Activated effector memory CD4-positive, alpha-beta T cell treated with anti-CD3 and anti-CD28 coated beads, Interleukin-2, amount 50 U/mL, for 16 hours (primary cell): ENCODE measurements around the gene MPDZ.

Experiments used
- DNase-seq: peaks from one replicate; pipeline ENCODE4 v3.0.0-alpha.2; 2020

The MPDZ gene

DNA sequence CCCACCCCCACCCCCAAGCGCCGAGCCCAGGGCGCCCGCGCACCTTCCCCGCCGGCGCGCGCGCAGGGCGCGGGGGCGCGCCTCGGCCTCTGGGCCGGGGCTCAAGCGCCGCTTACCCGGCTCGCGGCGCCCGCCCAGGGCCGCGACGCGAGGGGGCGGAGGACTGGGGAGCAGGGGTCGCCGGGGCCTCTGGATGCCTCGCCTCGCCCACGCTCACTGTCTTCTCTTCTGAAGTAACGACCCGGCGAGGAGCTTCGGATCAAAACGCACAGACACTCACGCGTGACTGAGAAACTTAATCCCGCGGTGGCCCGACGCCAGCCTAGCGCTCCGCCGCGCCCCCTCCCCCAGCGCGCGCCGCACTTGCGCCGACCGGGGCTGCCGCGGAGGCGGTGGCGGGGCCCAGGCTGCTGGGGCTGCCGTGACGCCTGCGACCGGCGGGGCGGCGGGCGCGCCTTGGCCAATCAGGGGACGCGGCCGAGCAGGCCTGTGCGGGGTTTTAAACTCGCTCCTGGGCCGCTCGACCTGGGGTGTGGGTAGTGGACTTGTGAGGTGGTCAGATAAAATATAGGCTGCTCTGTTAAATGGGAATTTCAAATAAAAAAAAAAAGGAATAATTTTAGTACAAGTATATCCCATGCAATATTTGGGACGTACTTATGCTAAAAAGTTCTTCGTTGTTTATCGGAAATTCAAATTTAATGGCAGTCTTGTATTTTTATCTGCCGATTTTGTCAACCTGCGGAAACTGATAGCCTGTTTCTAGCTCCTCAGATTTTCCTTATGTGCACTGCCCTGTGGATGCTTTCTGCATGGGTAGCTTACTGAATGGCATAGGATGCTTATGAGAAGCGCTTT is at the start of gene MPDZ:
Gene MPDZ, minus strand, starts transcription at position 409 of the 858 bp plus-strand sequence. CDS start 29,377 bp downstream, outside the sequence.
- DNase-seq, result no peak

DNA sequence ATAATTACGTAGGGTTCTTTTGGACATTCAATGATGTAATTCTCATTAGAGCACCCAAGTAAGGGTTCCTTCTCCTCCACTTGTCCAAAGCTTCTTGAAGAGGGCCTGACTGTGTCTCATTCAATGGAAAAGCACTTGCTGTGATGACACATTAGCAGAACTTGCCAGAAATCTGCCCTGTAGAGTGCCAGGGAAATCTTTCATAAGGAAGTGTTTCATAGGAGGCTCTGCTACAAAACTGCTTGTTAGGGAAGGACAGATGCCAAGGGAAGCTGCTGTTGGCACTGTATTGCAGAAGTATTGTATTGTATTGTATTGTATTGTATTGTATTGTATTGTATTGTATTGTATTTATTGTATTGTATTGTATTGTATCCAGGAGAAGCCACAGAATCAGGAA is 45.5 kb upstream of the MPDZ start:
- DNase-seq, result no peak

DNA sequence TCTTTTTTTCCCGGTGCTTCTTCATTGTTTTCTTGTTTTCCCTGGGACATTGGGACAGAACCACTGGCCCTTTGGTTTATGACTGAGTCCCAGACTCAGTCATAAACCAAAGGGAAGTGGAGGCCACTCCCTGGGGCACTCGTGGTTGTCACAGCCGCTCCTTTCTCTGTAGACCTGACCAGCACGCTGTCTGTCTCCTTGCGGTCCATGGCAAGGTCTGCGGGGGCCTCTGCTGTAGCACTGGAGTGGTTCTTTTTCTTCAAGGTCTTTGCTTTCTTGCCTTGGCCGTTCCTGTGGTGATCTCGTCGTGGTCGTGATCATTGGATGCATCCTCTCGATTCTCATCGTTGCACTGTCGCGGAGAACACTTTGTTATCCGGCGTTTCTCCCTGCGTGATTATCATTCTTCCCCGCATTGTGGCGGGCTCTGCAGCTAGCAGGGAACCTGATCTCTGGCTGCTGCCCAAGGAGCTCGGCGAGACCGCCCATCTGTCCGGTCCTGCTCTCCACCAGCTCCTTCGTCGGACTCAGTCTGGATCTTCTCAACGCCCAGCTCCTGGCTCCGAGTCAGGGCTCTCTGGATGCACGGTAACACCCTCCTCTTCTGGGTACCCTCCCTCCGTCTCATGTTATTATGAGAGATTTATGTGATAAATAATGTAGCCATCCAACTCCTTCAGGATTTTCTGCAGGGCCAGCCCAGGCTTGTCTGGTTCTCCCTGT is 43.5 kb upstream of the MPDZ start:
- DNase-seq, result no peak

GRCh38 chr9:13318027-13318426 is 38.5 kb upstream of the MPDZ start:
- no peak for DNase-seq

DNA sequence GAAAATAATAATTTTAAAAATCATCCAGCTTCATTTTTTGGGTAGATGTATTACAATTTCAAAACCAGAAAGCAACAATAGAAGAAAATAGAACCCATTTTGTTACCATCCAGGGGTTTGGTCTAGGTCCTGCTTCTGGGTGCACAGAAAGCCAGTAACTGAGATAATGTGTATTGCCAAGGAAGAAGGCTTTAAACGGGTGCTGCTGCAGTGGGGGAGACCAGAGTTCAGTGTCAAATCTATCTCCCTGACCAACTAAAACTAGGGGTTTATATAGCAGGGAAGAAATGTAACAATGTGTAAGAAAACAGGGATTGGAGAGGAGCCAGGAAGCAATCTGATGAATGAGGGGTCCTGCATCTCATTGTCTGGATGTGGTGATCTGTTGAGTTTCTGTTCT is 17.5 kb upstream of the MPDZ start:
- DNase-seq, result no peak

DNA sequence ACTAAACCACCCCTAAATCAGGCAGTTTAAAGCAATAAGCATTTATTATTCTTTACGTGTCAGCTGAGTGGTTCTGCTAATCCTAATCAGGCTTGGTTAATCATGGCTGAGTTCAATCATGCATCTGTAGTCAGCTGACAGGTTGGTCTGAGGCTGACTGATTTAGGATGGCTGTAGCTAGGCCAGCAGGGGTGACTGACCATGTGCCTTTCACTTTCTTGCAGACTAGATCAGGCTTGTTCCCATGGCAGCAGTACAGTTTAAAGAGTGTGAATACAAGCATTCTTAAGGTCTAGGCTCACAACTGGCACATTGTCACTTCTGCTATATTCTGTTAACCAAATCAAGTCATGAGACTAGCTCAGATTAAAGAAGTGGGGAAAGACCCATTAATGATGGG is 16.1 kb upstream of the MPDZ start:
- no peak for DNase-seq

GRCh38 chr9:13292782-13293181 is 13.3 kb upstream of the MPDZ start:
- no peak for DNase-seq

DNA sequence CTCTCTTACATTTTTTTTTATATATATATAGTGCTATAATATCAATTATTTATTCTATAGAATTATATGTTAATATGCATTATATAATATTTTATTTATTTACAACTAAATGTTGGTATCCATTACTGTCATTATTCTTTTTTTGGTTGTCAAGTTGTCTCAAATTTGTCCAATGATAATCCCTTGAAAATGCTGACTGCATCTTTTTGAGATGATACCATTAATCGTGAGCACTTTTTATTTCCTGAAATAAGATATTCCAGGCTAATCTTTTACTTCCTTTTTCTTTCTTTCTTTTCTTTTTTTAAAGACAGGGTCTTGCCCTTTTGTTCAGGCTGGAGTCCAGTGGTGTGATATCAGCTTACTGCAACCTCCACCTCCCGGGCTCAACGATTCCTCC is 12.7 kb upstream of the MPDZ start:
- DNase-seq, result no peak

DNA sequence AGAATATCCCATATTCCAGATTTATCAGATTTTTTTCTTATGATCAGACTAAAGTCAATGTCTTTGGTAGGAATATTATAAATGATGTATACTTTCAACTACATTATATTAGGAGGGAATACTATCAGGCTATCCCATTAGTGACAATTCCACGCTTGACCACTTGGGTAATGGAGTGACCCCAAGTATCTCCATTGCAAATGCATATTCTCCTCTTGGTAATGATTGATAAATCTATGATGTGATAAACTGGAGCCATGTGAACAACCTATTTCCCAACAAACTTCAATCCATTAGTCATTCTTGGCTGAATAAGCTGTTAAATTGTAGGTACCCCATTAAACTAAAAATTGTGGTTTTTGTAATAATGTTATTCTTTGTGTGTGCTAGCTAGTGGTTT is 12.2 kb upstream of the MPDZ start:
- no peak for DNase-seq

DNA sequence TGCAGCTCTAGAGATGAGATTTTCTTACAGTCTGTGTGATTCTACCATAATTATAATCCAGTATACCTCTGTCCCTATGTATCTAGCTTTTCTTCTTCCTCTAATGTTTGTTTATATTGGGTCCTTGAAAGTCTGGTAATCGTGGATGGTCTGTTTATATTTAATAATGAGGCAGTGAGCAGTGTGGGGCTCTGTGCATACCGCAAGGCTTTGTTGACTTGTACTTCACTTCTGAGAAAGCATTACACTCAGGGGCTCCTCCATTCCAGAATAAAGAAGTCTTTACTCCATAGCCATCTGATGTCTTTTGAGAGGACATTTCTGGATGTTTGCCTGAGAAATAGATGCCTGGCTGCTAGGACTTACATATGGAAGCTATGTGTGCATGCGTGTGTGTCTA is 4.5 kb upstream of the MPDZ start:
- no peak for DNase-seq

- no peak for DNase-seq
Observed at GRCh38 chr9:13282998-13283397, 3.5 kb upstream of the MPDZ start.

DNA sequence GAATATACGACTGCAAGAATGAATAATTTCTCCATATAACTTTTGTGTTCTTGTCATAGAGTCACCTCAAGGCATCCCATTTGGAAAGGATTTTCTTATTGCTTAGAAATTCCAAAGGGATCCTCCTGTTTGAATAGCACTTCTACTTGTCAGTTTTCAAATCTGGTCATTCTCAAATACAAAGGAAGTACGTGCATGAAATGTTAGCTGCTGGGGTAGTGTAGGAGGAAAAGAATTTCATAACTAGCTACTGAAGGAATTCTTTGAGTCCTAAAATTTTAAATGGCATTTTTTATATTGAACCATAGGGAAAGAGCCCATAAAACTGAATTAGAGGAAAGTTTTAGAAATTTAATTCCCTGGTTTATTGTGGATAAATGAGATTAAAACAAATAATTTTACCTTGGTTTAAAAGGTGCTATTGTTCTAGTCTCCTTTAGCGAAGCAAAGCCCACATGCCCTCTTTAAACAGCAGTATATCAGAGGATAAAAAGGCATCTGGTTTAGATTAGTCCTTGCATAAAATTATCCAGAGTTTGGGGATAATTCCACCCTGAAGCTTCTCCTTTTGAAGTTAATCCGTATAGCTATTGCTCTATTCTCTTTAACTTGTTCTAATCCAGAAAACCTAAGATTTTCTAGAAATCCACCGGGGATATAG is 2.0 kb upstream of the MPDZ start:
- no peak for DNase-seq

DNA sequence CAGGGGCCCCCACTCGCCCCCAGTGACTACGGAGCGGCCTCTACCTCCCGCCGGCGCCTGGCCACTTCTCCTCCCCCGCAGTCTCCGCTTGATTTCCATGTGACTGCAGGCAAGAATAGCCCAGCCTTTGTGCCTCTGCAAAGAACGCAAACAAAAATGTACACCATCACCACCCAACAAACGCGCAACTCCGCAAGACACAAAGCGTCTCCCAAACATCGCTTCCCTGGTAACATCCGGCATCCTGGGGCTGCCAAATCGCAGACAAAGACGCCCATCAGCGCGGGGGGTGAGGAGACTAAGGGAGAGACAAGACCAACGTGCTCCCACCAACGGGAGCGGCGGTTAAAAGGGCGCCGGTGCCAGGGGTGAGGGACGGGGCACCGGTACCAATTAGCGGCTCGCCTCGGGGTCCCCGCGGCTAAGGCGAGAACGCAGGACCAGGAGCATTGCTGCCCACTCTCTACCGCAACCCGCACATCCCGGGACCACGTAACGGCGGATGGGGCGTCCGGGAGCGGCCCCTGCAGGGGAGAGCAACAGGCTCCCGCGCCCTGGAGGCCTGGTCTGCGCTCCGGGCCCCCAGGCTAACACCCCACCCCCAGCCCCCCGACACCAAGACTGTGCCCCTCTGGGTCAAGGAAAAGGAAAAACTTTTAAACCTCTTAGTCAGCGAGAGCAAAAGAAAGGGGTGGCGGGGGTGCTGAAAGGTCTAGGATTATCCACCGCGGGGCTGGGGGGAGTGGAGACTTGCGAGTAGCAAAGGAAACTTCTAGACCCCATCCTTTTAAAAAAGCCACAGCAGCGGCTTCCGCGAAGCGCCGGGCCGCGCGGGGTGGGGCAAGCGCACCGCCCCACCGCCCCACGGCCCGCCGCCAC is 885 bp downstream of the MPDZ start:
- no peak for DNase-seq

GRCh38 chr9:13278023-13278367 is 1.5 kb downstream of the MPDZ start:
- no peak for DNase-seq

DNA sequence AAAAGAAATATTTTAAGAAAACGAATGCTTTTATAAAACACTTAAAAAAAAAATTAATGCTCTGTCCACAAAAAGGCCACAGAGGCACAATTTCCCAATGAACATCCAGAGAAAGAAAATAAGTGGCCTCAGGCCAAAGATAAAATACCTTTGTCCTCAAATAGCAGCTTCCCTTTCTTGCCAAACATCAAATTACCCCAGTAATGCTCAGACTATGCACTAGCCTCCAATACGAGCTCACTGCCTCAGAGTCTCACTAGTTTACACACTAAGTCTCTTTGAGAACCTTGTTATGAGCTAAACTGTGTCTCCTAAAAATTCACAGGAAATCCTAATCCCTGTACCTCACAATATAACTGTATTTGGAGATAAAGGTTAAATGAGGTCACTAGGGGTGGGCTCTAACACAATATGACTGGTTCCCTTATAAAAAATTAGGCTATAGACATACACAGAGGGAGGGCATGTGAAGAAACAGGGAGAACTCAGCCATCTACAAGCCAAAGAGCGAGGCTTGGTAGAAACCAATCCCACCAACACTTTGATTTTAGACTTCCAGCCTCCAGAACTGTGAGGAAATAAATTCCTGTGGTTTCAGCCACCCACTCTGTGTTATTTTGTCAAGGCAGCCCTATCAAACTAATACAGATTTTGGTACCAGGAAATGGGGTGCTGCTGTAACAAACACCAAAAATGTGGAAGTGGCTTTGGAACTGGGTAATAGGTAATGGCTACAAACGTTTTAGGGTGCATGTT is 4.4 kb downstream of the MPDZ start:
- DNase-seq, result no peak

GRCh38 chr9:13270734-13271133 is 8.8 kb downstream of the MPDZ start:
- DNase-seq, result no peak

DNA sequence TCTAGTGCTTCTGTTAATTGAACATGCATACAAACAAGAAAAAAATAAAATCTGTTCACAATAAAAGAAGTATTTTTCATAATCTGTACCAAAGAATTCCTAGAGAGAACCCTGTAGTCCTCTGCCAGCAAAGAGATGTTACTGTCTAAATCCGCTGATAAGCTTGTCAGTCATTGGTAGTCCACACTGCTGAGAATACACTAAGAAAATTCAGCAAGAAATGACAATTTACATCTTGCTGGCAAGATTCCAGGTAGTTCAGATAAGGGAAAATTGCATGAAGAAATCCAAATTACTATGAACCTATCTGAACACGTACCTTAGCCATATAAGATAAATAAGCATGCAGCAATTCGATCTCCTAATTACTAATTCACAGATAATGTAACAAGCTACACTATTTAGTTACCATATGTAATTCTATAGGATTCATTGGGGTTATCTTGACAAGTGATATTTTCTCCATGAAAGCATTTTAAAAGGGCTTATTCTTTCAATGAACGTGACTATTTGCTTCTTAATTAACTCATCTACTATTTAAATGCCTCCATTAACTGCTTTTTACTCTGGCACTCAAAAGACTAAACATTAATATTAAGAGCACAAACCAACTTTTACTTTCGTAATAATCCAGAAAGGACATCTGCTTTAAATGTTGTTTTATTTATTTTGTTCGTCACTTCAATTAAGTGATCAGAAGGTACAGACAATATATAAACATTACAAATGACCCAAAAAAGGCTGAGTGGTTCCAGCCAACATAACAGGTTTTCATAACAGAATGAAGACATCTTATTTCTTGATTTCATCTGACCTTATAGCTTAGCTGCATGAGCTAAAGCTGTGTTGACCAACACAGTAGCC is 9.7 kb downstream of the MPDZ start:
- DNase-seq, result no peak

DNA sequence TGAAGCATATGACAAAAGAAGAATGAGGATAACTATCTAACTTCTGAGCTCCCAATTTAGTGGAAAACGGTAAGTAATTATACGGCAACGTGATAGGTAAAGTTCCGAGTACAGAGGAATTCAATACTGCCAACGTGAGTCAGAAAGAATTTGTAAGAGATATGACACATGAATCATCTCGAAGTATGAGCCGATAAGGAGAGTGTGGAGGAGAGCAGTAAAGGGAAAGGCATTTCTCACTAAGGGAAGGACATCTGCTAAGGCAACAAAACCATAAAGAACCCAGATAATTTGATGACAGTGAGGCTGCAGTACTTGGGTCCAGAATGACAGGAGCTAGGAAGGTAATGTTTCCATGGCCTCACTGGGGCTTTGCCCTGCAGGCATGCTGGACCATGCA is 11.0 kb downstream of the MPDZ start:
- no peak for DNase-seq

DNA sequence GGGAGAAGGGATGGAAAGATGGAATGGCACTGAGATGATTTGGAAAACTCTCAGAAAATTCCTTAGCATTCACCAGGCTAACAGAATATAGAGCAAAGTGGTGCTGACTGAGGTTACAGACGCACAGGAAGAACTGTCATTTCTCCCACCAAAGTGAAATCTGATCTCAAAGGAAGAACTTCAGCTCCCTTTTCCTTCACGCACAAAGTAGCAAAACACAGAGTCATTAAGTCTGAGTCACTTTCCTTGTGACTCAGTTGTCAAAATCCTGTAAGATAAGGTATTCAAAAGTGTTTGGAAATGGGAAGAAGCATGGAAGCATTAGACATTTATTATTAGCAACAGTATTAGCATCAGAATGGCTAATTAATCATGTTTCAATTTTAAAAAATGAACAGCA is 11.7 kb downstream of the MPDZ start:
- no peak for DNase-seq

- no peak for DNase-seq
Observed at GRCh38 chr9:13266167-13266566, 13.3 kb downstream of the MPDZ start.

DNA sequence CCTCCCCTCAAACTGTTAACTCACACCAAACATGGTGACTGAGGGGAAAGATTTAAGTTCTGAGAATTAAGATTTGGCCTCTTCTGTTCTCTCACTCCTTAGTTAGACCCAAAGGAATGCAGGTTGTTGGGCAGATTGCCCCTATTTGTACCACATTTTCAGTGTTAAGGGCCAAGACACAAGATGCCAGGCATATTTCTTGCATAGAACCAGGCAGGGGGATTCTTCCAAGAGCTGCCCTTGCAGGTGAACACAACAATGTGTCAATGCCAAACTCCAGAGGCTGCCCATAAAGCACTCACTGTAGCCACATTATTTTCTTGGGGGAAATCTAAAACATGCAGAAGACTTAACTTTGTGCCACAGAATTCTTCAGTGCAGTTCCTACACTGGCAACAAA is 14.7 kb downstream of the MPDZ start:
- no peak for DNase-seq
